GM12874 (cell line): ENCODE measurements around the gene IL4R.

ENCODE experiments used
- CTCF ChIP-seq: IDR thresholded peaks from 2 replicates; pipeline ENCODE4 v1.5.1; 2011; ENCODE audit warnings: low read depth, mild to moderate bottlenecking, control low read depth, low read length, moderate library complexity; ENCODE audit not compliant: insufficient read depth

The IL4R gene

GRCh38 chr16:27333104-27333503, 19.3 kb downstream of the IL4R start:
- no peak for TF ChIP-seq CTCF

GRCh38 chr16:27333549-27333948, 19.8 kb downstream of the IL4R start:
- TF ChIP-seq CTCF, result no peak

GRCh38 chr16:27334192-27334764, 20.5 kb downstream of the IL4R start:
- no peak for TF ChIP-seq CTCF

- TF ChIP-seq CTCF, result no peak
Observed at GRCh38 chr16:27334838-27335237, 21.1 kb downstream of the IL4R start.

- no peak for TF ChIP-seq CTCF
Observed at GRCh38 chr16:27335349-27336053, 21.7 kb downstream of the IL4R start.

DNA sequence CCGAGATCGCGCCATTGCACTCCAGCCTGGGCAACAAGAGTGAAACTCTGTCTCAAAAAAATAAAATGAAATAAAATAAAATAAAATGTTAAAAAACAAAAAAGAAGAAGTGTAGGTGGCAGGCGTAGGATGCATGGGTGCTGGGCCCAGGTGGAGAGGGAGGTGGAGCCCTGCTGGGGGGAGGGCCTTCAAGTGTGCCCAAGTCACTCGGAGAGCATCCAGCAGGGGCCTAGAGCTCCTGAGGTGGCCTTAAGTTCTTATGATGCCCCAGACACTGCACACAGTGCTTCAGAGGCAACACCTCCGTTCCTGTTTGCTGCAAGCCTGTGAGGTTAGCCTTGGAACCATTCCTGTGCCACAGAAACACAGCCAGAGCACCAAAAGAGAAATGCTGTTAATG, 23.2 kb downstream of the IL4R start:
- no peak for TF ChIP-seq CTCF

- no peak for TF ChIP-seq CTCF
Observed at GRCh38 chr16:27339180-27339579, 25.4 kb downstream of the IL4R start.
